ENCODE data around the gene GALNT18. TPM values are rescaled to one million over a fixed set of nuclear protein-coding genes. Genes with fewer than 3 reads are reported as not detected.

GALNT18 gene
- total RNA-seq, 2 donors from 2014 or later: 29.4 to 105 TPM

DNA sequence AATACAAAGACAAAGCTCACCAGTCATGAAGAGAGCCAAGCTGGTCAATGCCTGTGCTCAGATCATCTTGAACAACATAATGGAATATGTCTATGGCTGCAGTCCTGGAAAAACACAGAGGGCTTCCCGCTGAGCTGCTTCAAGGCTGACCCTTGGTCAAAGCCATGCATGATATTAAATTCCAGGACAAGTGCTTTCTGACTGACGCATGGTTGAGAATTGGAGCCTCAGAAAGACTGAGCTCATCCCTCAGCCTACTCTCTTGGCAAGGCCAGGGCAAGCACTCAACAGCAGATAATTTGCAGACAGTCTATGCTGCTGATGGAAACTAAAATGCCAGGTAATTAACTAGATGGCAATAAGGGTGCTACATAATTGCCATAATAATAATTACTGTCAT, 89.2 kb downstream of the GALNT18 start:
- H3K9me3 ChIP-seq: no peaks in the 10 kb centered on the region
- intact Hi-C loops (cut with DNase I): no loop called here
- WGBS: 91% methylated on average over 2 of the region's 2 CpGs

DNA sequence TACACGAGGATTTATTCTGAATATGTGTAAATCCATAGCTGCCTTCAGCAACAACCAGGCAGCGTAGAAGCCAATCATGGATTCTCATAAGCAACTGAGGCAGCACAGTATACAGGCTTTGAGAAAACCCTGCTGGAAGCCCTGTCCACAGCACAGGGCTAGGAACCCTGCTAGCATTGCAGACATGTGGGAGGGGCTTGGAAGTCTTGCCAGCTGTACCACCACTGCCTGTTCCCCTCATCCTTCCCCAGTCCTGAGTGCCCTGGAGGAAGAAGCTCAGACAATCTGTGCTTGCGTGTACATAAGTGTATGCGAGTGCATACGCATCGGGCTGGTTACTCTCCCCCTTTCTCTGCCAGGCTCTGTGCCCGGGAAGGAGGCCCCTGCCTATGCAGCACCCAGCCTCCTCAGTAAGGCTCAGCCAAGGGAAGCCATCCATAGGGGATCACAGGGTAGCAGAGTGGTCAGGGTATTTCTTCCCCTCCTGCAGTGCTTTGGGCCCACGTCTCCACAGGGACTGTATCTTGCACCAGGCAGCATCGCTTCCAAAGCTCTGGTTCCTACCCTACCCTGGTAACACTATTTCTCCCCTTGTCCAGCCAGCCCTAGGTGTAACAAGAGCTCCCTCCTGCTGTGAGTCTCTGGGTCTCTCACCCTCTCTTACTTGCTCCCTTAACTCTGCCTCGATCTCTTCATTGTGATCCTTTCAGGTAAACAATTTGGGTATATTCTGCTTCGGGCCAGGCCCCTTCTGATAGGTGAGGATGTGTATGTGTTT, 90.5 kb downstream of the GALNT18 start:
- TF ChIP-seq POLR2A (IDR thresholded peaks at IDR 0.05) (no peak), POLR2AphosphoS5 (IDR thresholded peaks at IDR 0.05) (no peak)
- TF ChIP-seq, protein P1, sequence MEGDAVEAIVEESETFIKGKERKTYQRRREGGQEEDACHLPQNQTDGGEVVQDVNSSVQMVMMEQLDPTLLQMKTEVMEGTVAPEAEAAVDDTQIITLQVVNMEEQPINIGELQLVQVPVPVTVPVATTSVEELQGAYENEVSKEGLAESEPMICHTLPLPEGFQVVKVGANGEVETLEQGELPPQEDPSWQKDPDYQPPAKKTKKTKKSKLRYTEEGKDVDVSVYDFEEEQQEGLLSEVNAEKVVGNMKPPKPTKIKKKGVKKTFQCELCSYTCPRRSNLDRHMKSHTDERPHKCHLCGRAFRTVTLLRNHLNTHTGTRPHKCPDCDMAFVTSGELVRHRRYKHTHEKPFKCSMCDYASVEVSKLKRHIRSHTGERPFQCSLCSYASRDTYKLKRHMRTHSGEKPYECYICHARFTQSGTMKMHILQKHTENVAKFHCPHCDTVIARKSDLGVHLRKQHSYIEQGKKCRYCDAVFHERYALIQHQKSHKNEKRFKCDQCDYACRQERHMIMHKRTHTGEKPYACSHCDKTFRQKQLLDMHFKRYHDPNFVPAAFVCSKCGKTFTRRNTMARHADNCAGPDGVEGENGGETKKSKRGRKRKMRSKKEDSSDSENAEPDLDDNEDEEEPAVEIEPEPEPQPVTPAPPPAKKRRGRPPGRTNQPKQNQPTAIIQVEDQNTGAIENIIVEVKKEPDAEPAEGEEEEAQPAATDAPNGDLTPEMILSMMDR (IDR thresholded peaks at IDR 0.05): peak in 1 of 4 experiments; percentile 6
- no peak overlapping the region for H3K4me3 ChIP-seq
- no peak for DNase-seq (ENCODE audit: low spot score)
- WGBS: 66% methylated on average over 11 of the region's 11 CpGs
- no peak overlapping the region for H3K27ac ChIP-seq
- no peaks in the 10 kb centered on the region for H3K27me3 ChIP-seq (replicated peaks; ENCODE audit: insufficient read depth)
- H3K36me3 ChIP-seq: no peaks in the 10 kb centered on the region
- no peaks in the 10 kb centered on the region for H3K4me1 ChIP-seq (replicated peaks)
- intact Hi-C loops (cut with DNase I): no loop called here
- no peaks in the 10 kb centered on the region for H3K9me3 ChIP-seq

More for the DNA sequence above, 89.2 kb downstream of the GALNT18 start:
- Histone ChIP-seq H3K4me3 (no peak overlapping the region), H3K4me1 (replicated peaks) (no peaks in the 10 kb centered on the region), H3K27me3 (replicated peaks; ENCODE audit: insufficient read depth) (no peaks in the 10 kb centered on the region), H3K27ac (no peak overlapping the region), H3K36me3 (no peaks in the 10 kb centered on the region)
- no peak for TF ChIP-seq POLR2AphosphoS5 (IDR thresholded peaks at IDR 0.05)
- TF ChIP-seq, protein P1 (IDR thresholded peaks at IDR 0.05): no peak
- no peak for TF ChIP-seq POLR2A (IDR thresholded peaks at IDR 0.05)
- DNase-seq (ENCODE audit: low spot score): no peak

DNA sequence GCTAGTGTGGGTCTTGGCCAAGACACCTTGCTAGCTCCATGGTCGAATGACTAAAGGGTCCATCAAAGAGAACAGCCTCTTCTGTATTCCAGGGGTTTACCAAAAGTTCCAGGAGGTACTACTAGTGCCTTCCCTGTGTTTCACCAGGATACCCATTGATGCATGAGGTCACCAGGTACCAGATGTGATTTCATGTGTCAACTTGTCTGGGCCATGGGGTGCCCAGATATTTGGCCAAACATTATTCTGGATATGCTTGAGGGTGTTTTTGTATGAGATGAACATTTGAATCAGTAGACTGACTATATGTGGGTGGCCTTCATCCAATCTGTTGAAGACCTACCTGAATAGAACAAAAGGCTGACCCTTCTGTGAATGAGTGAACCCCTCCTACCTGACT, 92.8 kb downstream of the GALNT18 start:
- Histone ChIP-seq H3K27ac (no peak overlapping the region), H3K9me3 (no peaks in the 10 kb centered on the region), H3K4me1 (replicated peaks) (no peaks in the 10 kb centered on the region), H3K27me3 (replicated peaks; ENCODE audit: insufficient read depth) (no peaks in the 10 kb centered on the region), H3K4me3 (no peak overlapping the region), H3K36me3 (no peaks in the 10 kb centered on the region)
- 43% methylated on average over 1 of the region's 1 CpG for WGBS
- no peak for DNase-seq (ENCODE audit: low spot score)
- TF ChIP-seq, protein P1 (IDR thresholded peaks at IDR 0.05): no peak
- no peak for TF ChIP-seq POLR2A (IDR thresholded peaks at IDR 0.05)
- no peak for TF ChIP-seq POLR2AphosphoS5 (IDR thresholded peaks at IDR 0.05)
- intact Hi-C loops (cut with DNase I): no loop called here

DNA sequence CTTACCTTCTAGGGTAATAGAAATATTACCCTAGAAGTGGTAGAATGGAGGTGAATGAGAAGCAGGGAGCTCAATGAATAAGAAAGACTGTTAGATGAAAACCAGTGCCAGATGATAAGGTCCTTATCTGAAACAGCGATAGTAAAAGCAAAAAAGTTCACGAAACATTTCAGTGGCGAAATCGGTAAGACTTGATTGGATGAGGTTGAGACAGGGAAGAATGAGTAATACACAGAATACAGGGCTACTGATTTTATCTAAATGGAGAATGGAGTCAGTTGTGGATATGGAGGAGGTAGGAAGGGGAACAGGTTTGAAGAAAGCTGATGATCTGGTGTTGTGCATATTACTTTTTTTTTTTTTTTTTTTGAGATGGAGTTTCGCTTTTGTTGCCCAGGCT, 96.5 kb downstream of the GALNT18 start:
- Histone ChIP-seq H3K27ac (no peak overlapping the region), H3K27me3 (replicated peaks; ENCODE audit: insufficient read depth) (no peaks in the 10 kb centered on the region), H3K9me3 (no peaks in the 10 kb centered on the region), H3K36me3 (no peaks in the 10 kb centered on the region), H3K4me1 (replicated peaks) (no peaks in the 10 kb centered on the region), H3K4me3 (no peak overlapping the region)
- intact Hi-C loops (cut with DNase I): no loop called here
- WGBS: 85% methylated on average over 5 of the region's 5 CpGs
- TF ChIP-seq, protein P1 (IDR thresholded peaks at IDR 0.05): no peak
- TF ChIP-seq POLR2A (IDR thresholded peaks at IDR 0.05) (no peak), POLR2AphosphoS5 (IDR thresholded peaks at IDR 0.05) (no peak)
- no peak for DNase-seq (ENCODE audit: low spot score)

Measured in prostate gland (tissue), 2 donors.